T-cell (primary cell): ENCODE results near the gene CSNK1D. TPM values are rescaled to one million over a fixed set of nuclear protein-coding genes. Genes with fewer than 3 reads are reported as not detected.

Experiments used
- ATAC-seq, 4 experiments: fragments of 200-7000 bp in 3 of 4; fragments of 150-1000 bp in 1 of 4; cut with Tn5 transposase; replicated peaks in 1 of 4; 1 replicate in 3 of 4; 2 replicates in 1 of 4; pipeline ENCODE4 v1.10.0; 2021; ENCODE audit warnings: moderate library complexity in 3 of 4, mild to moderate bottlenecking in 2 of 4, moderate number of reproducible peaks in 1 of 4
- CTCF ChIA-PET, 2 donors: fragments of 300-600 bp; sonication (Branson Sonifier 250); formaldehyde crosslinking; loops; one replicate each; lab custom pipeline; 2022; ENCODE audit warnings: antibody characterized with exemption in 2 of 2; lab: Charles Lee
- POLR2A ChIA-PET, 2 donors: fragments of 300-600 bp; sonication (Branson Sonifier 250); formaldehyde crosslinking; loops; one replicate each; lab custom pipeline; 2022; ENCODE audit warnings: antibody characterized with exemption in 2 of 2; lab: Charles Lee
- DNase-seq, 35 experiments: peaks; one replicate each; pipeline versions ENCODE4 v3.0.0 to v3.0.0-alpha.2; 2013 to 2023
- H3K27ac ChIP-seq: one replicate; pipeline ENCODE4 v1.5.1; 2013; ENCODE audit warnings: low read length
- H3K27me3 ChIP-seq, 2 experiments: replicated peaks in 1 of 2; 1 replicate in 1 of 2; 2 replicates in 1 of 2; pipeline versions ENCODE4 v1.6.1 to v1.7.0; 2013; ENCODE audit warnings: low read length in 1 of 2, mixed read lengths in 1 of 2; ENCODE audit not compliant: control insufficient read depth in 2 of 2, insufficient read depth in 2 of 2; ENCODE audit errors: extremely low read depth in 1 of 2
- H3K36me3 ChIP-seq, 2 donors: 1 replicate in 1 of 2; 2 replicates in 1 of 2; pipeline versions ENCODE4 v1.6.1 to v1.7.0; 2013; ENCODE audit warnings: low read length in 1 of 2; ENCODE audit not compliant: control insufficient read depth in 2 of 2, insufficient read depth in 1 of 2; ENCODE audit errors: extremely low read depth in 1 of 2
- H3K4me1 ChIP-seq, 2 experiments: 1 replicate in 1 of 2; 2 replicates in 1 of 2; pipeline versions ENCODE4 v1.6.1 to v1.7.0; 2013; ENCODE audit warnings: low read length in 2 of 2, mixed read lengths in 1 of 2; ENCODE audit not compliant: insufficient read depth in 2 of 2, control insufficient read depth in 1 of 2; ENCODE audit errors: extremely low read depth in 1 of 2
- H3K4me3 ChIP-seq, 2 donors: 1 replicate in 1 of 2; 2 replicates in 1 of 2; pipeline versions ENCODE4 v1.5.1 to v1.7.0; 2013; ENCODE audit warnings: mild to moderate bottlenecking in 2 of 2, low read length in 1 of 2, moderate library complexity in 1 of 2; ENCODE audit not compliant: control insufficient read depth in 1 of 2; ENCODE audit errors: extremely low read depth in 1 of 2
- H3K9me3 ChIP-seq: 2 replicates; pipeline ENCODE4 v1.7.0; 2013
- H3K27ac Mint-ChIP-seq, 2 donors: one replicate each; pipeline ENCODE4 v1.8.0; 2020 to 2021; ENCODE audit warnings: mild to moderate bottlenecking in 2 of 2, mixed read lengths in 2 of 2
- H3K27me3 Mint-ChIP-seq, 2 donors: one replicate each; pipeline ENCODE4 v1.8.0; 2021 to 2022; ENCODE audit warnings: mixed read lengths in 2 of 2
- H3K36me3 Mint-ChIP-seq: one replicate; pipeline ENCODE4 v1.8.0; 2021; ENCODE audit warnings: mixed read lengths
- H3K4me1 Mint-ChIP-seq, 3 donors: one replicate each; pipeline ENCODE4 v1.8.0; 2020 to 2022; ENCODE audit warnings: mixed read lengths in 3 of 3, mild to moderate bottlenecking in 1 of 3
- H3K4me3 Mint-ChIP-seq, 3 donors: one replicate each; pipeline ENCODE4 v1.8.0; 2020 to 2022; ENCODE audit warnings: mild to moderate bottlenecking in 3 of 3, mixed read lengths in 3 of 3, moderate library complexity in 3 of 3
- H3K9me3 Mint-ChIP-seq, 3 donors: one replicate each; pipeline ENCODE4 v1.8.0; 2020 to 2022; ENCODE audit warnings: mixed read lengths in 3 of 3
- WGBS: methylation state at CpG from one replicate; pipeline ENCODE4 v1.1.5; 2013; ENCODE audit warnings: missing lambda C conversion rate; ENCODE audit not compliant: insufficient coverage; 5-methylcytosine and 5-hydroxymethylcytosine counted together
- total RNA-seq, 35 experiments: library from RNA in 6 of 35; stranded (reverse) in 6 of 35; fragments of 120-200 nt in 1 of 35; gene quantifications; one replicate each; pipeline versions ENCODE4 v1.2.1 to v1.2.4 and lab custom pipeline; 2013 to 2026

CSNK1D gene
- total RNA-seq, 5 donors from 2014 or later (not counting 1 experiment from before 2014, with no cell fraction given) = 177 to 273 (median 194) TPM

GRCh38 chr17:82302991-82303943 lies 29.8 kb upstream of the CSNK1D start:
- POLR2A ChIA-PET = interaction anchor here (0.6 to 1.1 kb wide), 2 partner anchors 14 to 39 kb away, joined by 3 to 4 read pairs; partner anchors contain the start of gene CD7 (in 1 of the 2)
- Mint-ChIP-seq H3K4me3 (peak overlapping the region; percentile 74 to 91 (median 77)), H3K36me3 (no peaks in the 10 kb centered on the region), H3K4me1 (peaks cover 79 to 82% (median 81%) of the 10 kb centered on the region in 3 donors), H3K9me3 (no peaks in the 10 kb centered on the region), H3K27ac (peak overlapping the region; percentile 87 to 89), H3K27me3 (no peaks in the 10 kb centered on the region)
- no peaks in the 10 kb centered on the region for H3K9me3 ChIP-seq
- peak; percentile 40 to 70 (median 66) for ATAC-seq
- no peaks in the 10 kb centered on the region for H3K36me3 ChIP-seq
- H3K4me3 ChIP-seq = peak overlapping the region; percentile 51 to 62
- peak in 14 of 35 experiments; percentile 28 to 74 (median 43) for DNase-seq
- H3K4me1 ChIP-seq = peaks cover 52 to 86% of the 10 kb centered on the region in 2 experiments
- H3K27me3 ChIP-seq = no peaks in the 10 kb centered on the region
- CTCF ChIA-PET = interaction anchor here (0.5 to 1.2 kb wide), 2 partner anchors 14 to 30 kb away, joined by 3 to 4 read pairs; partner anchors contain the start of genes CD7 (in 1 of the 2) and CSNK1D (in 1 of the 2)
- 12% methylated on average over 23 of the region's 35 CpGs for WGBS
- H3K27ac ChIP-seq = peak overlapping the region; percentile 56

- Histone ChIP-seq H3K36me3 (no peaks in the 10 kb centered on the region), H3K27me3 (no peaks in the 10 kb centered on the region), H3K4me1 (peaks cover 52 to 93% of the 10 kb centered on the region in 2 experiments), H3K27ac (peak overlapping the region; percentile 56), H3K9me3 (no peaks in the 10 kb centered on the region), H3K4me3 (peak overlapping the region; percentile 51 to 62)
- H3K36me3 Mint-ChIP-seq = no peaks in the 10 kb centered on the region
- H3K27me3 Mint-ChIP-seq = no peaks in the 10 kb centered on the region
- DNase-seq = no peak
- ChIA-PET POLR2A (interaction anchor here in 1 of 2 donors (1.1 kb wide), 1 partner anchor 15 kb away, joined by 3 read pairs; the partner anchor contains the start of gene CD7), CTCF (interaction anchor here in 1 of 2 donors (1.2 kb wide), 1 partner anchor 15 kb away, joined by 3 read pairs; the partner anchor contains the start of gene CD7)
- no peaks in the 10 kb centered on the region for H3K9me3 Mint-ChIP-seq
- H3K4me1 Mint-ChIP-seq = peaks cover 84 to 86% (median 86%) of the 10 kb centered on the region in 3 donors
- 23% methylated on average over 8 of the region's 15 CpGs for WGBS
- peak overlapping the region; percentile 74 to 91 (median 77) for H3K4me3 Mint-ChIP-seq
- no peak for ATAC-seq
- H3K27ac Mint-ChIP-seq = peak overlapping the region; percentile 87 to 88
Measured at GRCh38 chr17:82302568-82302963, 29.1 kb upstream of the CSNK1D start.

- Histone ChIP-seq H3K4me3 (peak overlapping the region; percentile 51 to 62), H3K27me3 (no peaks in the 10 kb centered on the region), H3K4me1 (peaks cover 58 to 97% of the 10 kb centered on the region in 2 experiments), H3K9me3 (no peaks in the 10 kb centered on the region), H3K27ac (peak overlapping the region; percentile 56), H3K36me3 (no peaks in the 10 kb centered on the region)
- Mint-ChIP-seq H3K4me1 (peaks cover 89 to 91% (median 90%) of the 10 kb centered on the region in 3 donors), H3K9me3 (no peaks in the 10 kb centered on the region), H3K36me3 (no peaks in the 10 kb centered on the region), H3K27ac (peak overlapping the region; percentile 88 to 100), H3K27me3 (no peaks in the 10 kb centered on the region), H3K4me3 (peak overlapping the region; percentile 74 to 91 (median 77))
- ChIA-PET CTCF (interaction anchor here (0.7 to 1.2 kb wide), 3 partner anchors 15 to 19 kb away, joined by 3 to 4 read pairs (median 3); partner anchors contain the start of gene CD7 (in 2 of the 2)), POLR2A (interaction anchor here in 1 of 2 donors (1.1 kb wide), 1 partner anchor 15 kb away, joined by 3 read pairs; the partner anchor contains the start of gene CD7)
- DNase-seq (peak in 16 of 35 experiments; percentile 31 to 69 (median 49)), ATAC-seq (peak in 1 of 4 experiments; percentile 16)
- WGBS = 6% methylated on average over 17 of the region's 23 CpGs
Measured at GRCh38 chr17:82301916-82302567, 28.5 kb upstream of the CSNK1D start.

GRCh38 chr17:82301300-82301915 lies 27.9 kb upstream of the CSNK1D start:
- Histone ChIP-seq H3K36me3 (no peaks in the 10 kb centered on the region), H3K27ac (peak overlapping the region; percentile 56), H3K4me1 (peaks cover 60 to 100% of the 10 kb centered on the region in 2 experiments), H3K4me3 (peak overlapping the region in 1 of 2 donors; percentile 51), H3K9me3 (no peaks in the 10 kb centered on the region), H3K27me3 (no peaks in the 10 kb centered on the region)
- DNase-seq (no peak), ATAC-seq (no peak)
- ChIA-PET CTCF (interaction anchor here (0.6 to 1.9 kb wide), 5 partner anchors 9 to 20 kb away, joined by 3 to 6 read pairs (median 3); partner anchors contain the start of gene CD7 (in 2 of the 2)), POLR2A (interaction anchor here in 1 of 2 donors (0.6 kb wide), 1 partner anchor 47 kb away, joined by 4 read pairs; no protein-coding TSS in a partner anchor)
- Mint-ChIP-seq H3K9me3 (no peaks in the 10 kb centered on the region), H3K36me3 (no peaks in the 10 kb centered on the region), H3K27me3 (no peaks in the 10 kb centered on the region), H3K4me3 (peak overlapping the region in 1 of 3 donors; percentile 91), H3K27ac (peak overlapping the region; percentile 100), H3K4me1 (peaks cover 89 to 91% (median 91%) of the 10 kb centered on the region in 3 donors)
- 83% methylated on average over 11 of the region's 12 CpGs for WGBS

GRCh38 chr17:82300707-82301270 lies 27.3 kb upstream of the CSNK1D start:
- peak overlapping the region; percentile 100 for H3K27ac Mint-ChIP-seq
- ATAC-seq = no peak
- peak in 33 of 35 experiments; percentile 42 to 80 (median 60) for DNase-seq
- no peaks in the 10 kb centered on the region for H3K9me3 Mint-ChIP-seq
- no peaks in the 10 kb centered on the region for H3K9me3 ChIP-seq
- peaks cover 87 to 90% (median 89%) of the 10 kb centered on the region in 3 donors for H3K4me1 Mint-ChIP-seq
- peaks cover 61 to 97% of the 10 kb centered on the region in 2 experiments for H3K4me1 ChIP-seq
- H3K36me3 Mint-ChIP-seq = no peaks in the 10 kb centered on the region
- H3K36me3 ChIP-seq = no peaks in the 10 kb centered on the region
- H3K27me3 ChIP-seq = no peaks in the 10 kb centered on the region
- WGBS = 35% methylated on average over 19 of the region's 21 CpGs
- H3K4me3 ChIP-seq = no peak overlapping the region
- H3K27me3 Mint-ChIP-seq = no peaks in the 10 kb centered on the region
- ChIA-PET POLR2A (interaction anchor here in 1 of 2 donors (0.6 to 0.7 kb wide), 2 partner anchors 16 to 46 kb away, joined by 4 read pairs; partner anchors contain the start of gene CD7), CTCF (interaction anchor here (0.6 to 1.9 kb wide), 5 partner anchors 8 to 32 kb away, joined by 3 to 6 read pairs (median 3); partner anchors contain the start of gene CD7 (in 2 of the 2))
- H3K4me3 Mint-ChIP-seq = peak overlapping the region; percentile 21 to 91 (median 28)
- peak overlapping the region; percentile 56 for H3K27ac ChIP-seq
